HG03571 (cell line): Measurements from ENCODE around the gene FER.
A peak's percentile ranks its signal among the peaks of the same experiment; 100 is the strongest.
"Not testable (repeated sequence)": the region's sequence is repeated elsewhere in the genome, so short reads cannot be mapped to it uniquely, and the experiment has no call there.

Experiments used
- ATAC-seq: cut with Tn5 transposase; IDR thresholded peaks from one replicate; pipeline ENCODE4 v1.9.1; 2021; ENCODE audit not compliant: unreplicated experiment

FER gene

DNA sequence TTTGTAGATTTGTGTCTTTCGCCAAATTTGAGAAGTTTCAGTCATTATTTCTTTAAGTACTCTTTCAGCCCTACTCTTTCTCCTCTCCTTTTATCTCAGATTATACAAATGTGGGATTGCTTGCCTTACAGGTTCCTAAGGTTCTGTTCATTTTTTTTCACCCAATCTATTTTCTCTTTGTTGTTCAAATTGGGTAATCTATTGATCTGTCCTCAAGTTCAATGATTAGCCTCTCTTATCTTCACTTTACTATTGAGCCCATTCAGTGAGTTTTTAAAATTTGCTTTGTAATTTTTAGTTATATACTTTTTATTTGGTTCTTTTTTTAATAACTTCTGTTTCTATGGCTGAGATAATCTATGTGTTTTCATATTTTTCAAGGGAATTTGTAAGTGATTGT is 282.1 kb downstream of the FER start:
- no peak for ATAC-seq

- no peak for ATAC-seq
These were observed 282.9 kb downstream of the FER start for GRCh38 chr5:109030360-109031143.

GRCh38 chr5:109034306-109034705 is 286.6 kb downstream of the FER start:
- peak; percentile 53 for ATAC-seq

- no peak for ATAC-seq
These were observed 287.7 kb downstream of the FER start for GRCh38 chr5:109035436-109035835.

GRCh38 chr5:109038209-109038840 is 290.6 kb downstream of the FER start:
- ATAC-seq = no peak

DNA sequence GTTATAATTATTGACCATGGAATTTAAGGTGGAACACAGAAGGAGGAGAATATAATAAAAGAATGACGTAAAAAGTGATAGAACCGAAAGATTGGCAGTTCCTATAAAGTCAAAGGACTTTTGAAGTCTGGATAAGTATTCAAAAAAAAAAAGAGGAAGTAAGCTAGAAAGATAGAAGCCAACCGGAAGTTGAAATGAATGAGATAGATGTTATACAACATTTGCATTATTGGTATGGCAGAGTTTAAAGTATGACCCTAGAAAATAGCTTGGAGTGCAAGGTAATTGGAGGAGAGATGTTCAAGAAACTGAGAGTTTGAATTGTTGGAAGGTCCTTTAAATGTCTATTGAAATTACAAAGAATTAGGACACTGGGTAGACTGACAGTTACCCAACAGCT is 293.6 kb downstream of the FER start:
- no peak for ATAC-seq

DNA sequence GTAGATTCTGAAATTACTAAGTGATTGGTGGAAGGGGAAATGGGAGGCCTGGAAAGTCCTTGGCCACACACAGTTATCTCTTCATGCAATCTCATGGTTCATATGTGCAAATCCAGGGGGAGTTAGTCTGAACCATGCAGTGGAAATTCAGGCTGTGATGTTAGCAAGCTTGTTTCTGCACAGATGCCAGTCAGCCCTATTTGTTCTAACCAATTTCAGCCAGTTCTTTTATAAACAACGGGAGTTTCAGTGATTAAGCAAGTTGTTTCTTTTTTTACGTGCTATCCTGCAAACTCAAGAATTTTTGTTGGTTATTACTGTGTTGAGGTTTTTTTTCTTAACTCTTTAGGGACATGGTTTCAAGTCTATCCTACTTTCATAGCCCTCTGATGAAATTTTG is 298.0 kb downstream of the FER start:
- ATAC-seq = no peak

- ATAC-seq = no peak
These were observed 301.9 kb downstream of the FER start for GRCh38 chr5:109049565-109049964.

DNA sequence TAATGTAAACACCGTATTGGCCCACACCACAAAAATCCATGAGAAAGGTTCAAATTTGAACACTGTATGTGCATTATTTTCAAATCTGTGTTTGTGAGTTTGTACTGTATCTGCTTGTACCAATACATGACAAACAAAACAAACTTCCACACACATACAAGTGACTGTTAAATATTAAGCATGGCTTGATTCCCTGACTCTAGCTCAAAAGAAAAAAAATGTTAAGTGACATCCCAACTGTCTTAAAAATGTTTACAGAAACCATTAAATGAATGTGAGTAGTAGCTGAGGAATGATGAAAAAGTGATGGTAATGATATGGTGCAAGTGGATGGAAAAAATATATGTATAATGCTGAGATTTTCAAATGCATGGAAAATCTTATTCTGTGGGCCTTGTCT is 302.6 kb downstream of the FER start:
- not testable (repeated sequence) for ATAC-seq

DNA sequence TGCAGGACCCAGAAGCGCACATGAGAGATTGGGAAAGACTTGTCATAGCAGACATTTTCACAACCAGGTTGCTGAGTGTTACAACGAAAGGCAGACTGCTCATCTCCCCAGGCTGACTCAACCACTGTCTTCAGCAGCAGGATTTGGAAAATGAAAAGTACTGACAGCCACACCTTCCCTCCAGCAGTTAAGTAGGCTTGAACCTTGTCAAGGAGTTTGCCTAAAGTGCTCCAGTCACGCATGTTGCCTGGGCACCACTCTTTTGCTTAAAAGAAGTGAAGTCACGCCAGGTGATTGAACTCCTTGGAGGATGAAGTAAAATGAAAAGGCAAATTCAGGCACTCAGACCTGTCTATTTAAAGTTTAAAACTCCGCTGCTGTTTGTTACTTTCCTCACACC is 304.5 kb downstream of the FER start:
- not testable (repeated sequence) for ATAC-seq

DNA sequence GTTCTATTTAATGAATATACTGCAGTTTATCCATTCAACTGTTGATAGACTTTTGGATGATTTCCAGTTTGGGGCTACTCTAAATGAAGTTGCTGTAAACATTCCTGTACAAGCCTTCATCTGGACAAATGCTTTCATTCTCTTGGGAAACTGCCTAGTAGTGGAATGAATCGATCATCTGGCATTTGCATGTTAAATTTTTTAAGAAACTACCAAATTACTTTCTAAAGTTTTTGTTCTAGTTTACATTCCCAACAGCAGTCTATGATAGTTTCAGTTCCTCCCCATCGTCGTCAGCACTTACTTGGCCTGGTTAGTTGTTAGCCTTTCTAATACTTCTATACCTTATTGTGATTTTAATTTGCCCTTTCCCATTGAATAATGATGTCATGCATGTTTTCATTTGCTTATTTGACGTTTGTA is 306.3 kb downstream of the FER start:
- ATAC-seq = no peak

GRCh38 chr5:109060378-109061025 is 312.8 kb downstream of the FER start:
- no peak for ATAC-seq

GRCh38 chr5:109062664-109063063 is 315.0 kb downstream of the FER start:
- ATAC-seq = no peak

DNA sequence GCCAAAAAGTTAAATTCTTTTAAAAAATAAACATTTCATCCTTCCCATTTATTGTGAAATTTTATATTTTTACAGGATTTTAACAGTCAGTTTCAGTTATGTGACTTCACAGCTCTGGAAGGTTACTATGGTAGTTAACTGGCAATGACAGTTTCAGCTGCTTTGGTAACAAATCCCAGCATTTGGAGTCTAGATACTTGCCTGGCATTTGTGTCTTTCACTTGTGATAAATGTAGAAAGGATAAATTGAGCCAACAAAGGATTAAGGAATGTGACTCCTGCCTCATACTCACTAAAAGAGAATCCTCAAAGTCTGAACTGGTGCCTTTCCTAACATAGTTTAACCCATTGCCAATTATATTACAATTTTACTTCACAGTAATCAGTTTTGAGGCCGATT is 315.5 kb downstream of the FER start:
- no peak for ATAC-seq

- no peak for ATAC-seq
These were observed 329.0 kb downstream of the FER start for GRCh38 chr5:109076741-109077140.

GRCh38 chr5:109078448-109078847 is 330.8 kb downstream of the FER start:
- ATAC-seq = no peak

DNA sequence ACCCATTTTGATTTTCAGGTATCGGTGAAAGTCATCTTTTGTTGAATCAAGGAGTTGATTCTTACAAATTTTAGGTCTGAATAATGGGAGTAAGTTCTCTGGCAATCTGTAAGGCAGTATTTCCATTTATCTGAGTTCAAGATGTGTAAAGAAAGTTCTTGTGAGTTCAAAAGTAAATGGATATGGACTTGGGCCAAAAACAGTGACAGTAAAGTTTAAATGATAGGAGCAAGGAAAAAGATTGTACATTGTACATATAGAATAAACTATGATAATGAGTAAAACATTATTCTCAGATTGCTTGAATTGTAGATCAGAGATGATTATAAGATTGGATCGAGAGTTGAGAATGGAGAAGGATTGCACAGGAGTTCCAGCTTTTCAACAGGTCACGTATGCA is 332.8 kb downstream of the FER start:
- no peak for ATAC-seq

- ATAC-seq = no peak
These were observed 333.2 kb downstream of the FER start for GRCh38 chr5:109080896-109081295.

- ATAC-seq = no peak
These were observed 336.2 kb downstream of the FER start for GRCh38 chr5:109083937-109084336.

- no peak for ATAC-seq
These were observed 341.5 kb downstream of the FER start for GRCh38 chr5:109089191-109089590.

DNA sequence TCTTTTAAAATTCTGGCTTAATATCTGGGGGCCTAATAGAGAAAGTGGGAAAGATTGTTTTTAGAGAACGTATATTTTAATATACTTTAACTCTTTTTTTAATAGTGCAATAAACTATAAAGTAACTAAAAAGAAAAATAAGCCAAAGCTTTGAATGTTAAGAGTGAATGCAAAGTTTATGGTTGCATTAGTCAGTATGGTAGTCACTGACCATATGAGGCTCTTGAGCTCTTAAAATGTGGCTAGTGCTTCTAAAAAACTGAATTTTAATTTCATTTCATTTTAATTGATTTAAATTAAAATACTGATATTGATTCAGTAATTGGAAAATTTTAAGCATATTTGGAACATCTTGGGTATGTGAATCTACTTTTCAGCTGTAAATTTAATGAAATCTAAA is 351.4 kb downstream of the FER start:
- ATAC-seq = no peak

GRCh38 chr5:109100971-109101370 is 353.3 kb downstream of the FER start:
- ATAC-seq = no peak
